Measurements from ENCODE around the gene SPRR4. TPM values are rescaled to one million over a fixed set of nuclear protein-coding genes. Genes with fewer than 3 reads are reported as not detected.

SPRR4 gene
- total and polyA plus RNA-seq, 2 donors (not counting 1 experiment from before 2014, with no cell fraction given): not detected

GRCh38 chr1:152946651-152947256 is 23.7 kb upstream of the SPRR4 start, which contains the start of gene SPRR5:
TSS of gene SPRR5 (plus strand) at chr1:152947206. CDS start at chr1:152948555, 1,349 bp downstream.
- H3K27me3 Mint-ChIP-seq: peaks cover 28% of the 10 kb centered on the region
- POLR2A ChIA-PET: no interaction called here

More at GRCh38 chr1:152946651-152947256, 23.7 kb upstream of the SPRR4 start, which contains the start of gene SPRR5:
- Histone ChIP-seq H3K4me1 (ENCODE audit: control insufficient read depth in 2 of 2, insufficient read depth in 2 of 2, low read length in 2 of 2) (no peaks in the 10 kb centered on the region), H4K20me1 (ENCODE audit: control insufficient read depth, insufficient read depth, low read length, poor library complexity, severe bottlenecking) (no peaks in the 10 kb centered on the region), H3K4me3 (ENCODE audit: control extremely low read depth in 1 of 5, extremely low read depth in 1 of 5, insufficient read depth in 1 of 5, low read depth in 2 of 5, low read length in 4 of 5) (no peak within 1 kb of the TSS), H3K4me2 (replicated peaks; ENCODE audit: low read depth, low read length, poor library complexity, severe bottlenecking) (no peak within 1 kb of the TSS), H3K27me3 (replicated peaks in 1 of 4; ENCODE audit: control extremely low read depth in 1 of 4, control insufficient read depth in 3 of 4, insufficient read depth in 4 of 4, low read length in 3 of 4) (peaks cover 0 to 2% (median 0%) of the 10 kb centered on the region in 4 experiments), H3K9me3 (ENCODE audit: control extremely low read depth in 1 of 3, control insufficient read depth in 2 of 3, insufficient read depth in 1 of 3, low read length in 2 of 3) (no peaks in the 10 kb centered on the region), H3K79me2 (ENCODE audit: control insufficient read depth, insufficient read depth, low read length) (no peaks in the 10 kb centered on the region), H3K36me3 (replicated peaks in 1 of 2; ENCODE audit: control extremely low read depth in 1 of 2, control insufficient read depth in 1 of 2, extremely low read depth in 1 of 2, insufficient read depth in 2 of 2, low read length in 1 of 2) (no peaks in the 10 kb centered on the region), H3K9ac (ENCODE audit: low read length) (no peak within 1 kb of the TSS), H3K27ac (ENCODE audit: low read length in 2 of 2) (no peak within 1 kb of the TSS), H2AFZ (ENCODE audit: insufficient read depth, low read depth, low read length, poor library complexity, severe bottlenecking) (no peak within 1 kb of the TSS)
- Mint-ChIP-seq H3K9me3 (ENCODE audit: insufficient read depth) (no peaks in the 10 kb centered on the region), H3K27ac (no peak within 1 kb of the TSS), H3K4me1 (no peaks in the 10 kb centered on the region), H3K4me3 (no peak within 1 kb of the TSS)
- ATAC-seq (ENCODE audit: low read depth): no peak
- intact Hi-C loops (cut with micrococcal nuclease): no loop called here
- TF ChIP-seq EZH2 (IDR thresholded peaks at IDR 0.05; ENCODE audit: borderline replicate concordance, insufficient read depth, low read depth, low read length, poor library complexity, severe bottlenecking) (no peak), CTCF (IDR thresholded peaks at IDR 0.05) (no peak)
- CTCF ChIA-PET: no interaction called here
- WGBS (ENCODE audit: insufficient coverage): 100% methylated on average over 1 of the region's 4 CpGs
- DNase-seq: no peak

Measured in B cell (primary cell).